ENCODE results near the gene INS.

The INS gene

DNA sequence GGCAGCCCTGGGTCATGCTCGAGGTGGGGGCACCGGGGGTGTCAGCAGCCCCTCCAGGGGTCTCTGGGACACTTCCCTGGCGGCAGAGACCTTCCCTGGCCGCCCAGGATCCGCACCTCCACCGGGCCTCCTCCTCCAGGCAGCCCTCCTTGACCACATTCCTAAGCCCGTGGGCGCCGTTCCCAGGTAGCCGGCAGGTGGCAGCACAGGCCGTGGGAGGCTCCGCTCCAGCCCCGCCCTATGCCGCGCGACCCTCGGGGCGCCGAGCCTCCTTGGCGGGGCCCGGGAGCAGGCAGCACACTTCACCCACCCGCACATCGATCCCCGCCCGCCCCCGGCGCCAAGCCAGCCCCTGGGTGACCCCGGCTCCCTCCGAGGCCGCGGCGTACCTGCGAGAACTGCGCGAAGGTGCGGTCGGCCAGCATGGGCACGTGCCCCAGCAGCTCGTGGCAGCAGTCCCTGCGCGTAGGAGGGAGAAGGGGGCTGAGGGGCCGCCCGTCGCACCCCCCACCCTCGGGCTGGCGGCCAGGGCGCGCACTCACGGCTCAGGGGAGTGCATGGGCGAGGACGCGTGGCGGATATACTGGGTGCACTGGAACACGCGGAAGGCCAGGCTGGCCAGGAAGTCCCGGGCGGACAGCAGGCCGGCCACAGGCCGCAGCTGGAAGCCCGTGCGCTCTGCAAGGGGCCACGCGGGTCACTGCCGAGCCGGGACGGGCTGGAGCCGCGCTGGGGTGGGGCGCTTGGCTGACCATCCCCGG lies 5.3 kb upstream of the INS start:
- peak; percentile 59 for DNase-seq (ENCODE audit: low spot score)

DNA sequence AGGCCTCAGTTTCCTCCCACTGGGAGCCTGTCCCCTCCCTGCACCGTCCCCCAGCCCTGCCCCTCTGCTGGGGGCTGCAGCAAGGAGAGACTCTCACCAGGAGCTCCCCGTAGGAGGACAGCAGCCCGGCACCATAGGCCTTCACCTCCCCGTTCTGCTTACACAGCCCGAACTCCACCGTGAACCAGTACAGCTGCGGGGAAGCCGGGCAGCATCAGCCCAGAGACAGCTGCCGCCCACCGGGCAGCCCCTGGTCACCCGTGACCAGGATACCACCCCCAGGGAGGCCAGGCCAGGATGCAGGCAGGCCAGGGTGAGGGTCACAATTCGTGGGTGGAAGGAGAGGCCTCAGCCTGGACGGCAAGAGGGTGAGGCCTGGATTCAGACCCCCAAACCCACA lies 4.6 kb upstream of the INS start:
- DNase-seq (ENCODE audit: low spot score): no peak

DNA sequence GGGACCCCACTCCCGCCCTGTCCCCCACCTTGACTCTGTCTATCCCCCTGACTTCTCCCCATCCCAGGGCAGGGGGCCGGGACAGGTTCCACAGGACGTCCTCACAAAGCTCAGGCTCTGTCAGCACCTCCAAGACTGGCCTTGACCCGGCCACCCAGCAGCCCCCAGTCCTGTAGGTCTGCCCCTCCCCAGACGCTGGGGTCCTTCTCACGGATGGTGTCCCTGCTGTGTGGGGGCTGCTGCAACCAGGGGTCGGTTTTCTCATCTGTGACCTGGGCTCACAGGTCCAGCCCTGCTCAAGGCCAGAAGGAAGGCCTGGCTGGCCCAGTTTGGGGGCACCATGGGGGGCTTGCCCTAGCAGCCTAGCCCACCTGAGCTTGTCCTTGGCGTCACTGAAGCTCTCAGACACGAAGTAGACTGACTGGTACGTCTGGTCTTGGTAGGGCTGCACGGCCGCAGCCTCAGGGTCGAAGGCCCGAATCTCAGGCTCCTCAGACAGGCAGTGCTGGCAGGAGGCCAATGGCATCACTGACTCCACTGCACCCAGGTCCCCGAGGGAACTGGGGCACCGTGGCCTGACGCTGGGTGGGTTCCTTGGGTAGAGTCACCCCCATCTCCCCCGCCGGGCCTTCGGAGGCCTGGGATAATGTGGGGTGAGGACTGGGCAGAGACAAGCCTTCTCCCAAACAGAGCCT lies 4.0 kb upstream of the INS start:
- no peak for DNase-seq (ENCODE audit: low spot score)

DNA sequence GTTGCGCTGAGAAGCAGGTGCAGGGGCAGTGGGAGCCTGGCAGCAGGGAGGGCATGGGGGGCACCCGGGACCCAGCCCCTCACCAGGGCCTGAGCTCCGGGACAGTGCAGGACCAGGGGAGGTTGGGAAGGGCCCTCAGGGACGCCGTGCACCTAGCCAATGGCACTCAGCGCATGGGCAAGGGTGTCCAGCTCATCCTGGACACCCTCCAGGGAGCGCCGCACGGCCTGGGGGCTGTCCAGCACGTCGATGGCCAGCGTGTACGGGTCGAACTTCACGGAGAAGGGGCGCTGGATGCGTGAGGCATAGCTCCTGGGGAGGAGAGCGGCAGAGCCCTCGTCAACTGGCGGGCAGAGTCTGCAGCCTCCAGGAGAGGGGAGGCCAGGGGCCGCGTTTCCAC lies 3.1 kb upstream of the INS start:
- DNase-seq (ENCODE audit: low spot score): no peak

DNA sequence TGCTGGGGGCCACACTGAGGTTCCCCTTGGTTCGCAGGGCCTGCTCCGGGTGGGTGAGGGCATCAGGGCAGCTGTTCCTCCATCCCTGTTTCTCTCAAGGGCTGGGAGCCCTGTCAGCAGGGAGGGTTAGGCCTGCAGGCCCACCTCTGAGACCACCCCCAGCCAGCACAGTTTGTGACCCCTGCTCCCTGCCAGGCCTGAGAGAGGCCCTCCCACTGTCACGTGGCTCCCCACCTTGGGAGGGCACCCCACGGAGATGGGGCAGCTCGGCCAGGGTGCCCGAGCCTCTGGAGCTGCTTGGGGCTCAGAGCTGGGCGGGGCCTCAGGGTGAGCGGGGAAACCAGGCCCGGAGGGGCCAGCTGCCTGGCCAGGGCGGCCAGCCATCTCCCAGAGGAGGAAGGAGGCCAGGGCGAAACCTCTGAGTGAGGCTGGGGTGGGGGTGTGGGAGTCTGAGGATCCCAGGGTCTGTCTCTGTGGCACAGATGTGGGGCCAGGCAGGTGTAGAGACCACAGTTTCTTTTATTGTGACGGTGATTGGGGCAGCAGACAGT lies 2.5 kb upstream of the INS start:
- DNase-seq (ENCODE audit: low spot score): no peak

DNA sequence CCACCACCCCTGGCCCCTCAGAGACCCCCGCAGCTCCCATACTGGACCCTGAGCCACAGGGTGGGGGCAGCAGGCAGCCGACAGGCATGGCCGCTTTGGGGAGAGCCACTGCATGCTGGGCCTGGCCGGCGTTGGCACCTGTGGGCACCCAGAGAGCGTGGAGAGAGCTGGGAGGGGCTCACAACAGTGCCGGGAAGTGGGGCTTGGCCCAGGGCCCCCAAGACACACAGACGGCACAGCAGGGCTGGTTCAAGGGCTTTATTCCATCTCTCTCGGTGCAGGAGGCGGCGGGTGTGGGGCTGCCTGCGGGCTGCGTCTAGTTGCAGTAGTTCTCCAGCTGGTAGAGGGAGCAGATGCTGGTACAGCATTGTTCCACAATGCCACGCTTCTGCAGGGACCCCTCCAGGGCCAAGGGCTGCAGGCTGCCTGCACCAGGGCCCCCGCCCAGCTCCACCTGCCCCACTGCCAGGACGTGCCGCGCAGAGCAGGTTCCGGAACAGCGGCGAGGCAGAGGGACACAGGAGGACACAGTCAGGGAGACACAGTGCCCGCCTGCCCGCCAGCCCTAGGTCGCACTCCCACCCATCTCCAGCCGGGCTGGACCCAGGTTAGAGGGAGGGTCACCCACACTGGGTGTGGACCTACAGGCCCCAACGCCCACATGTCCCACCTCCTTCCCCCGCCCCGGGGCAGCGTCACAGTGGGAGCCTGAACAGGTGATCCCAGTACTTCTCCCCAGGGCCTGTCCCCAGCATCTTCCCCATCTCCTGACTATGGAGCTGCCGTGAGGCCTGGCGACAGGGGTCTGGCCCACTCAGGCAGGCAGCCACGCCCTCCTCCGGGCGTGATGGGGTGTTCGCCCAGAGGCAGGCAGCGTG lies 1.2 kb downstream of the INS start:
- no peak for DNase-seq (ENCODE audit: low spot score)

DNA sequence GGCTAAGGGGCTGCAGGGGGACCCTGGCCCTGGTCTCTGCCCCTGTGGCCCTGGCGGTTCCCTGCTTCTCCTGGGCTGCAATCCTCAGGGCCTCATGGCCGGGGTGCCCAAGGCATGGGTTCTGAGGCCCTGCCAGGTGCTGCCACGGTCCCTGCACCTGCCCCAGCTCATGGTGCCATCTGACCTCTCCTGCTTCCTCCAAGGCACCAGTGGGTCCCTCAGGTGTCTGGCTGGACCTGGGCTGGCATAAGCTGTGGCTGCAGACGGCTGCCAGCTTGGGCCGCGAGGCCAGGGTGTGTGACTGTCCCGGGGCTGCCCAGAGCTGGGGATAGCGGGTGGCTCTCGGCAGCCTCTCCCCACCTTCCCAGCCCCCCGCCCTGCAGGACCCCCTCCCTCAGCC lies 2.0 kb downstream of the INS start:
- no peak for DNase-seq (ENCODE audit: low spot score)

DNA sequence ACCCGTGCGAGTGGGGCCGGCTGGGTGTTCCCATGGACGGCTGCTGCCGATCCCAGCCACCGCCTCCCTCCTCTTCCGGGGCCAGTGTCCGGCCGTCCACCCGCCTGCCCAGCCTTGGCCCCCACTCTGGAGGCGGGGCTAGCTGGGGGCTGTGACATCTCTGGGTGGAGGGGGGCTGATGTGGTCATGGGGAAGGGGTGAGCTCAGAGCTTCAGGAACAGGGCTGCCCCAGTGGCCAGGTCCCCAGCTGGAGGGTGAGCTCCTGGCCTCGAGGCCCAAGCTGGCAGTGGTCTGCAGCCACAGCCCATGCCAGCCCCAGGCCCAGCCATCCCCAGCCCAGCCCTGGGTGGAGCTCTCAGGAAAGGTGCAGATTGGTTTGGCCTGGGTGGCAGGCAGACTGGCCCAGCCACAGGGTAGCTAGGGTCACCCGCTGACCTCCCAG lies 2.7 kb downstream of the INS start:
- DNase-seq (ENCODE audit: low spot score): no peak

DNA sequence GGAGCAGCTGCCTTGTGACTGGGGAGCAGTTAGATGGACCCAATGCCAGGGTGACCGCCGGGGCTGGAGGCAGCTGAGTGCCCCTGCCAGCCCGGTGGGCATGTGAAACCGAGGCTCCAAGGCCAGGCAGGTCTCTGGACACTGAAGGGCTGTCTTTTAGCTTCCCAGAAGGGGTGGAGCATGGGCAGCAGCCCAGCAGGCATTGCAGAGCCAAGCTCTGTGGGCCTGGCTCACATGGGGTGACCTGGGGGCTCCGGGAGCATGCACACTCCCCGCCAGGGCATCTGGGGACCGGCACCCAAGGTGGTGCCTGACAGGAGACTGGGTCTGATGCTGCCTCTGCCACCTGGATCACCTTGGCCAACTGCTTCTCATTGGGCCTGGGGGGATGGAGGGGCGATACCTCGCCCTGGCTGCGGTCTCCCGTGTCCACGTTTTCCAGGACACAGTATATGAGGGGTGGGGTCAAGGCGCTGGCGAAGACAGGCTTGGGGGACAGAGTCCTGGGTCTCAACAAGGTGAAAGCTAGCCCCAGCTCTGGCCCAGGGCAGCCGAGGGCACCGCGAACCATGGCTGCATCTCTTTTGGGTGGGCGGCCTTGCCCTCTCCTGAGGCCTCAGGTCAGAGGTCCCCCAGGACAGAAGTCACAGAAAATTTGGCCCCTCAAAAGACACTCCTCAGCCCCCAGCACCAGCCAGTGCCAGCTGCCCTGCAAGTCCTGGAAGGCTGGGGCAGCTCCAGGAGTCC lies 3.5 kb downstream of the INS start:
- no peak for DNase-seq (ENCODE audit: low spot score)

DNA sequence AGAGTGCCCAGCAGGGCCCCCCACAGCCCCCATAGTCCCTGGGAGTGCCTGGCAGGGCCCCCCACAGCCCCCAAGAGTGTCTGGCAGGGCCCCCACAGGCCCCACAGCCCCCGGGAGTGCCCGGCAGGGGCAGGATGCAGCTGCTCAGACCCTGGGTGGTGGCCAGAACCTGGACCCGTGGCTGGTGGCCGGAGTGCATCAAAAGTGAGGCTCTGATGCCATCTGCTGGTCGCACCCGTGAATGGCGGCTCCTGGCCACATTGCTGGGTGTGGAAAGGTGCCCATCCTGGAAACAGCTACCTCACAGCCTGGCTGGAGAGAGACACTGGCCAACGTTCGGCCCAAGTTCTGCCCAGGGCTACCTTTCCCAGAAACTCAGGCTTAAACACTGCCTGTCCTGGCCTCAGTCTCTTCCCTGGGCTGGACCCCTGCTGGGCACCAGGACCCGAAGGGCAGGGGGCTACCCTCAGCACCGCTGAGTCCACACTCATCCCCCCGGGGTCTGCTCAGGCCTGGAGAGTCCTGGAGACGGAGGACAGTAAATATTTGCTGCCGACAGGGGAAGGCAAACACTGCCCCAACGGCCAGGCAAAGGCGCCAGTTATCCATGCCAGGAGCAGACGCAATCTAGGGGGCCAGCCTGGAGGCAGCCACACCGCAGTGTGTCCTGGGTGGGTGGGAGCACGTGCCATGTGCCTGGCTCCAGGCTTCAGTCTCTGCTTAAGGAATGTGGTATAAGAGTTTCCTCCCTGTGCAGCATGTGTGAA lies 4.4 kb downstream of the INS start:
- DNase-seq (ENCODE audit: low spot score): peak; percentile 64

DNA sequence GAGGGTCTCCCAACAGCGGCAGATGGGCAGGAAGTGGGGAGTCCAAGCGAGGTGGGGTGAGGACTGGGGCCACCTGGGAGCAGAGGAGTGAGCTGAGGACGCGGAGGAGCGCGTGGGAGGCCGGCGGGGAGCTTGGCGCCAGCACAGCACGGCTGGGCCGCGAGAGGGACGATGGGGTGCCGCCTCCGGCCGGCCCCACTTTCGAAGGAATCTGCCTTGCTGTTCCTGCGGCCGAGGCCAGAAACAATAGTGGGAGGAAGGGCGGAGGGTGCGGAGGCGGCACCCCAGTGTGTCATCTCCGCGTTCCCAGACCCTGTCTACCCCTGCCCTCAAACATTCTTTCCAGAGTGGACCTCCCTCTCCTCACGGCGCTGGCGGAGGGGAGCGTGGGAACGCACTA lies 5.5 kb downstream of the INS start:
- no peak for DNase-seq (ENCODE audit: low spot score)

DNA sequence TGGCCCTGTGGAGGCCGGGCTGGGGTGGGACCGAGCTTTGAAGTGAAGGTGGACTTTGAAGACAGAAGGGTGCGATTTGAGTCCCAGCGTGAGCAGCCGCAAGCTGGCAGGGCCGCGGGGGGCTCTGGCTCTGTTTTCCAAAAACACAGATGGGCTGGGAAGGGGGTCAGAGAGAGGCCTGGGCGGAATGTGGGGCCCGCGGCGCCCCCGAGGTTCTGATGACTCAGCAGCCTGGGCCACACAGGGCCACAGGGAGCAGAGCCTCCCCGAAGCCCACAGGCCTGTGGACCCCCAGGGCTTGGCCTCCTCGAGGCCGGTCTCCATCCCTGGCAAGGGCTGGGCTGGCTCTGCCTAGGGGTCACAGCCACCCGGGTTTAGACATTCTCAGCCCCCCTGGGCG lies 6.1 kb downstream of the INS start:
- DNase-seq (ENCODE audit: low spot score): no peak

DNA sequence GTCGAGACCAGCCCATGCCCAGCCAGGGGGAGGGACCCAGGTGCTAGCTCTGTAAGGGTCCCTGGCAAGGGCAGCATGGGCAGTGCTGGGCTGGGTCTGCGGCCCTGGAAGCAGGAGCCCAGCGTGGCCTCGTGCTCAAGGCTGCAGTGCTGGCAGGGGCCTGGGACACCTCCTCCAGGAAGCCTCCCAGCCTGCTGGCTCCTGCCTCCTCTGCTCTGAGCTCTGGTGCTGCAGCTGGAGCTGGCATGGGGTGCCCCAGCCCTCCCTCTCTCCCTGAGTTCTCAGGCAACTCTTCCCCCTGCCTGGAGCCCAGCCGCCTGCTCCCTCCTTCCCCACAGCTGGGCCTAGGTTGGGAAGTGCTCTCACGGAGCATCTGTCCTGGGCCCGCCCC lies 6.8 kb downstream of the INS start:
- DNase-seq (ENCODE audit: low spot score): no peak

DNA sequence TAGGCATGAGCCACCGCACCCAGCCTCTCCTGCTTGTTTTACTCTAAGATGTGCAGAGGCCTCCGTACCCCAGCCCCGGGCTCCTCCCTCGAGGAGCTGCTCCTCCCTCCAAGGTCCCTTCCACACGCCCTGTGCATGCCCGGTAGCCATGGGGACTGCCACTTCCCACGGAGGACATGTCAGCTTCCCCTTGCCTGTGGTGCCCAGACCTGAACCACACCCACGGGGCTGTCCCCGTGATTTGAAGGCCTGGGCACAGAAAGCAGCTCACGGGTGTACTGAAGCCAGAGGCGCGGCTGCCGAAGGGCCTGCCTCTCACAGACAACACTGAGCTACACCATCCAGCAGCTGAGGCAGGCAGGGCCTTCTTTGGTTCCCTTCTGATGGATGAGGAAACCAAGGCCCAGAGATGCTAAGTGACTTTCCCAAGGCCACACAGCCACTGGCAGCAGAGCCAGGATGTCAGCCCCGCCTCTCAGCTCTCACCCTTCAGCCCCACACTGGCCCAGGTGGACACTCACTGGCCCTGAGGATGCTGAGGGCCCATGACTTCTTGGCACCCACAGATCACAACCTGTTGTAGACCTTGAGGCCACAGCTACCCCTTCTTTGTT lies 7.3 kb downstream of the INS start:
- DNase-seq (ENCODE audit: low spot score): no peak

DNA sequence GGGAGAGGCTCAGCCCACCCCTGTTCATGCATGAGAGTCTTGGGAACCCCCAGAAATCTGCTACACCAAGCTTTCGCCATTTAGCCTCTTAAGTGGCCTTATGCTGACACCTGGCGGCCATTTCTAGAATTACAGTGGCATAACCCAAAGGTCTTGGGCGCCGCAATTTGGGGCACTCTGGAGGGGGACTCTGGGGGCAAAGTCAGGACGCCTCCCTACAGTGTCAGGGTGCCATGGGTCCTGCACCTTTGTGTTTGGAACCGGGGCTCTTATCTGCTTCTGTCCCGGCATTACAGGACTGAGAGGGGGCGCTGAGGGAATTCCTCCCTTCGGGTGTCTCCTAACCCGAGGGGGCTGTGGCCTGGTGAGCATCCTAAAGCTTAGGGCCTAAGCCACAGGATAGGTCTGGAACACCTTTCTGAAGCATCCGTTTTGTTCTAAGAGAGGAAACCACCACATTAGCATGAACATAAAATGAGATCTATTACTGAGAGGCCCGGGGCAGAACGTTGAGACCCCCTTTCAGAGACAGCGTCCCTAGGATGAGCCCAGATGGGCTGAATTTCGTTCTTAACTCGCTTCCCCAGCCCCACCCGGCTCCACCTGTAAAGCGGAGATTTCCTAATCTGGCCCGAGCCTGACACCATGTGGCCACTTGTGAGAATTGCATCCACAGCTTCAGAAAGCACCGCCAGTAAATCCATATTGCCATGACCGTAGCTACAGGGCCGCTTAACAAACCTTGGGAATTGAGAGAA lies 9.3 kb downstream of the INS start:
- DNase-seq (ENCODE audit: low spot score): peak; percentile 75

DNA sequence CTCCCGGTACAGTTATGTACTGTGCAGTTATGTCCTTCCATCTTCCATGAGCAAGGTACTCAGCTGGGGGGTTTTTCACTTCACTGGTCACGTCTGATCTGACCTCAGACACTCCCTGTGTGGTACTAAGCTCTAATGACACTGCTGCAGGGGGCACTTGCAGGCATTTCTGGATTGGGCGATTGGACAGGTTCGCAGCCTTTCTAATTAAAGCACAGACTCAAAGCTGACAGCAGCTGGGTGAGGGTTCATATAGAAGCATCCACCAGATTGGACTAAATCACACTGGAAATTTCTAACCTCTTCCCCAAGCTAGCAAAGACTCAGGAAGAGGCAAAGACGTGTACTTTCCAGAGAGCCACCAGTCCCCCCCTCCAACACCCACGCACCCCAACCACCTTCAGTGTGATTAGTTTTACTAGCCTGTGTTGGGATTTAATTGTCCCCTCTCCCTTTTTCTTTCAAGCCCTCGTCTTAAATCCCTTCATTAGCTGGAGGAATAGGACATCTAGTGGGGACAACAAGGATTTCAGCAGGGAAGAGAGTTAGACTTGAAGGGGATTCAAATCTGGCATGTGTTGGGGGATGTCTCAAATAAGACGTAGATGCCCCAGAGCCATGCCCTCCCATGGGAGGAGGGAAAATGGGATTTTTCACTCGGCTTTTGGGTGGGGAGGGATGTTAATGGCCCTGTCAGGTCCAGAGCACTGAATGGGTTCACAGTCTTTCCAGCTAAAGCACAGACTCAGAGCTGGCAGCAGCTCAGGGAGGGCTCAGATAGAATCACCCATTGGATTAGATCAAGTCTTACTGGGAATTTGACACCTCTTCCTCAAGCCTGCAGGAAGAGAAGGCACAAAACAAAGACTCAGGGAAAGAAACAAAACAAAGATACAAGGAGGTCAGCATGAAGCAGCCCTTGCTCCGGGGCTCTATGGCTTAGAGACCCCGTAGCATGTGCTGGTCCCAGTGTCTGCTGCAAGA lies 10.9 kb downstream of the INS start:
- DNase-seq (ENCODE audit: low spot score): peak; percentile 66

DNA sequence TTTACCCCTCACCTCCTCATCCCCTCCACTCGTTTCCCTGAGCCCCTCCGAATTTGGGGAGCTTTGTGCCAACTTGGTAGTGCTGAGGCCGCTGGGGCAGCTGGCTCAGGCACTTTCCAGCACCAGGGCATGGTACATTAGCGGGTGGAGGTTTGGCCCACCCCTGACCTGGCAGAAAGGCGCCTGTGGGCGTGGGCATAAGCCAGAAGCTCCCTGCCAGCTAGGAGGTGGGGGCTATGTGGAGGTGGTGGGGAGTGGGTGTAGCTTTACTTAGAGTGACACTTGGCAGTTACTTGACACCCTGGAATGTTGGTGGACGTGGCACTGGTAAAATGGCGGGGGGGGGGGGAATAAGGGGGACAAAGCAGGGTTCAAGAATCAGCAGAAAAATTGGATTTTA lies 11.5 kb downstream of the INS start:
- no peak for DNase-seq (ENCODE audit: low spot score)

DNA sequence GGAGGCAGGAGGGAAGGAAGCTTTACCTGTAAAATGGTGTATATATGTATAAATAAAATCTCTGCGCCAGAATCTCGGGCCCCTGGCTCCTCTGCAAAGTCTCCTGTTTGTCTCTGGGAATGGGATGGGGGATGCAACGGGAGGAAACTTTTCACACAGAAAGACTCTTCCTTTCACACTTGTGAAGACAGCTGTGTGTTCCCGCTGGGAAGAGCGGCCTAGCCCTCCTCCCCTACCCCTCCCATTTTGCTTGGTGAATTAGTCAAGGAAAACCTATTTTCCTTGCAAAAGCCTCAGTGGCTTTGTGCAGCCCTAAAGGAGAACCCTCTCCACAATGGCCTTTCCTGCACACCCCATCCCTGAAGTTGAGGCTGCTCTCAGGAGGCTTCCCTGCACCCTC lies 12.4 kb downstream of the INS start:
- no peak for DNase-seq (ENCODE audit: low spot score)

Measured in SK-N-DZ (cell line).